ENCODE data around the gene WDR38.

GRCh38 chr9:124878021-124878420 lies 24.8 kb downstream of the WDR38 start:
- TF ChIP-seq CTCF (IDR thresholded peaks at IDR 0.05; ENCODE audit: low read length) (no peak), EZH2 (IDR thresholded peaks at IDR 0.05; ENCODE audit: borderline replicate concordance, low read length) (no peak)
